OCI-LY7 (cell line): ENCODE results near the gene EXOC4. TPM values are rescaled to one million over a fixed set of nuclear protein-coding genes. Genes with fewer than 3 reads are reported as not detected.

Experiments
- BruUV-seq: library from RNA; stranded (reverse); fragments of 400-500 nt; replicated peaks from 2 replicates; lab custom pipeline; 2021; lab: Mats Ljungman, UMichigan
- CTCF ChIA-PET: fragments of 300-600 bp; sonication (Branson Sonifier 250); formaldehyde crosslinking; loops from one replicate; lab custom pipeline; 2022; ENCODE audit warnings: antibody characterized with exemption; ENCODE audit not compliant: unreplicated experiment; lab: Charles Lee
- POLR2A ChIA-PET: fragments of 300-600 bp; sonication (Branson Sonifier 250); formaldehyde crosslinking; loops from one replicate; lab custom pipeline; 2022; ENCODE audit warnings: antibody characterized with exemption; lab: Charles Lee
- DNase-seq: peaks from one replicate; pipeline ENCODE4 v3.0.0-alpha.2; 2015; ENCODE audit warnings: low spot score
- H2AFZ ChIP-seq: fragments of 200-600 bp; sonication (generic), shearing (Covaris generic); 2 replicates; pipeline ENCODE4 v1.6.1; 2014; ENCODE audit warnings: mild to moderate bottlenecking, antibody characterized with exemption, low read length, moderate library complexity
- H3K27ac ChIP-seq: fragments of 200-600 bp; sonication (generic); 2 replicates; pipeline ENCODE4 v1.5.1; 2014; ENCODE audit warnings: mixed run types, low read depth, mild to moderate bottlenecking, moderate library complexity, low read length, inconsistent platforms; ENCODE audit not compliant: poor library complexity, severe bottlenecking
- H3K36me3 ChIP-seq: fragments of 200-600 bp; sonication (generic); 2 replicates; pipeline ENCODE4 v1.6.1; 2014; ENCODE audit warnings: mild to moderate bottlenecking, antibody characterized with exemption, low read length, moderate library complexity, mixed read lengths; ENCODE audit not compliant: insufficient read depth
- H3K4me1 ChIP-seq: fragments of 200-600 bp; sonication (generic); 2 replicates; pipeline ENCODE4 v1.5.1; 2014; ENCODE audit warnings: mild to moderate bottlenecking, low read length; ENCODE audit not compliant: insufficient read depth, poor library complexity, severe bottlenecking
- H3K4me2 ChIP-seq: fragments of 200-600 bp; sonication (generic); 2 replicates; pipeline ENCODE4 v1.6.1; 2014; ENCODE audit warnings: mild to moderate bottlenecking, low read length
- H3K4me3 ChIP-seq: fragments of 200-600 bp; sonication (generic); 2 replicates; pipeline ENCODE4 v1.5.1; 2014; ENCODE audit warnings: mild to moderate bottlenecking, low read depth, low read length; ENCODE audit not compliant: poor library complexity, severe bottlenecking
- H3K79me2 ChIP-seq: fragments of 200-600 bp; sonication (generic); 2 replicates; pipeline ENCODE4 v1.6.1; 2016; ENCODE audit warnings: low read depth, mild to moderate bottlenecking, low read length, moderate library complexity, mixed read lengths; ENCODE audit not compliant: insufficient read depth
- H3K9me2 ChIP-seq: fragments of 200-600 bp; sonication (generic); 2 replicates; pipeline ENCODE4 v1.6.1; 2016; ENCODE audit warnings: mild to moderate bottlenecking, low read length, mixed read lengths; ENCODE audit not compliant: insufficient read depth
- H3K9me3 ChIP-seq: fragments of 200-600 bp; sonication (generic); 2 replicates; pipeline ENCODE4 v1.6.1; 2014; ENCODE audit warnings: mild to moderate bottlenecking, mixed run types, low read length, mixed read lengths
- H4K20me1 ChIP-seq: fragments of 200-600 bp; sonication (generic); 2 replicates; pipeline ENCODE4 v1.6.1; 2014; ENCODE audit warnings: mild to moderate bottlenecking, antibody characterized with exemption, low read length, moderate library complexity, mixed read lengths; ENCODE audit not compliant: insufficient read depth
- CTCF ChIP-seq: fragments of 200-600 bp; sonication (generic); conservative IDR thresholded peaks from 2 replicates; pipeline ENCODE4 v1.5.1; 2014; ENCODE audit warnings: mild to moderate bottlenecking, antibody characterized with exemption, low read length, moderate library complexity, mixed read lengths
- EZH2phosphoT487 ChIP-seq: fragments of 200-600 bp; sonication (generic); IDR thresholded peaks from 2 replicates; pipeline ENCODE4 v1.6.1; 2018; ENCODE audit warnings: low read depth, borderline replicate concordance, mild to moderate bottlenecking, mixed run types, antibody characterized with exemption, low read length, moderate library complexity, mixed read lengths
- intact Hi-C: fragments of 100-400 bp; cut with micrococcal nuclease; formaldehyde crosslinking; loops from one replicate; pipeline ENCODE4 v1.10.0; 2022; ENCODE audit not compliant: unreplicated experiment
- total RNA-seq, 2 experiments: library from RNA; depleted of rRNA in 1 of 2; stranded (reverse); fragments of >200 nt in 1 of 2; shearing (Covaris generic) in 1 of 2; gene quantifications; 2 replicates each; pipeline ENCODE4 v1.2.3, GENCODE V29; 2014 to 2022

Gene EXOC4
- total RNA-seq, 2 experiments from 2014 or later, result 75.1 to 93.2 TPM

GRCh38 chr7:133837224-133837623 is 584.3 kb downstream of the EXOC4 start:
- Histone ChIP-seq H3K36me3 (no peaks in the 10 kb centered on the region), H3K27ac (no peak overlapping the region), H3K4me1 (no peaks in the 10 kb centered on the region), H4K20me1 (no peaks in the 10 kb centered on the region), H3K9me3 (no peaks in the 10 kb centered on the region), H3K4me3 (no peak overlapping the region), H2AFZ (no peak overlapping the region), H3K9me2 (no peaks in the 10 kb centered on the region), H3K79me2 (no peaks in the 10 kb centered on the region), H3K4me2 (no peak overlapping the region)
- POLR2A ChIA-PET, result no interaction called here
- intact Hi-C loops, result no loop called here
- TF ChIP-seq EZH2phosphoT487, result no peak
- CTCF ChIA-PET, result no interaction called here
- BruUV-seq, result no TSS peak
- DNase-seq, result no peak

GRCh38 chr7:133839121-133839520 is 586.2 kb downstream of the EXOC4 start:
- H3K27ac ChIP-seq, result no peak overlapping the region
- H3K79me2 ChIP-seq, result no peaks in the 10 kb centered on the region
- no peak overlapping the region for H3K4me2 ChIP-seq
- H3K9me3 ChIP-seq, result no peaks in the 10 kb centered on the region
- ChIA-PET CTCF (no interaction called here), POLR2A (interaction anchor here (0.6 kb wide), 1 partner anchor 732 kb away, joined by 3 read pairs; no protein-coding TSS in a partner anchor)
- no peak for DNase-seq
- no peaks in the 10 kb centered on the region for H3K36me3 ChIP-seq
- no peak overlapping the region for H3K4me3 ChIP-seq
- H3K4me1 ChIP-seq, result no peaks in the 10 kb centered on the region
- intact Hi-C loops, result no loop called here
- H3K9me2 ChIP-seq, result no peaks in the 10 kb centered on the region
- no peak overlapping the region for H2AFZ ChIP-seq
- no TSS peak for BruUV-seq
- TF ChIP-seq EZH2phosphoT487, result no peak
- no peak for TF ChIP-seq CTCF
- no peaks in the 10 kb centered on the region for H4K20me1 ChIP-seq

- Histone ChIP-seq H3K9me2 (no peaks in the 10 kb centered on the region), H4K20me1 (no peaks in the 10 kb centered on the region), H3K4me3 (no peak overlapping the region), H3K79me2 (no peaks in the 10 kb centered on the region), H3K27ac (no peak overlapping the region), H3K9me3 (no peaks in the 10 kb centered on the region), H3K36me3 (no peaks in the 10 kb centered on the region), H2AFZ (no peak overlapping the region), H3K4me1 (no peaks in the 10 kb centered on the region), H3K4me2 (no peak overlapping the region)
- POLR2A ChIA-PET, result no interaction called here
- no peak for DNase-seq
- no peak for TF ChIP-seq CTCF
- TF ChIP-seq EZH2phosphoT487, result no peak
- intact Hi-C loops, result no loop called here
- CTCF ChIA-PET, result no interaction called here
- no TSS peak for BruUV-seq
Measured at GRCh38 chr7:133843341-133843740, 590.5 kb downstream of the EXOC4 start.
